Trophoblast cell (in vitro differentiated cells and primary cell): ENCODE results near the gene SEC61A1.

ENCODE experiments used
- DNase-seq, 2 donors: peaks; one replicate each; pipeline ENCODE4 v3.0.0-alpha.2; 2016
- H2AFZ ChIP-seq: 2 replicates; pipeline ENCODE4 v1.6.1; 2013; ENCODE audit warnings: low read length, moderate library complexity, mild to moderate bottlenecking; ENCODE audit not compliant: insufficient read depth, poor library complexity
- H2AK5ac ChIP-seq: 2 replicates; pipeline ENCODE4 v1.6.1; 2013; ENCODE audit warnings: mild to moderate bottlenecking, low read length
- H2BK120ac ChIP-seq: 2 replicates; pipeline ENCODE4 v1.6.1; 2013; ENCODE audit warnings: low read length, mild to moderate bottlenecking, moderate library complexity; ENCODE audit not compliant: insufficient read depth, poor library complexity
- H2BK12ac ChIP-seq: 2 replicates; pipeline ENCODE4 v1.6.1; 2013; ENCODE audit warnings: mild to moderate bottlenecking, low read length, moderate library complexity
- H2BK5ac ChIP-seq: 2 replicates; pipeline ENCODE4 v1.6.1; 2013; ENCODE audit warnings: low read length, low read depth, moderate library complexity, mild to moderate bottlenecking; ENCODE audit not compliant: poor library complexity
- H3K14ac ChIP-seq: 2 replicates; pipeline ENCODE4 v1.6.1; 2013; ENCODE audit warnings: mild to moderate bottlenecking, low read length
- H3K18ac ChIP-seq: 2 replicates; pipeline ENCODE4 v1.6.1; 2013; ENCODE audit warnings: mild to moderate bottlenecking, low read length
- H3K23ac ChIP-seq: 2 replicates; pipeline ENCODE4 v1.6.1; 2013; ENCODE audit warnings: low read length
- H3K27ac ChIP-seq: 2 replicates; pipeline ENCODE4 v1.5.1; 2013; ENCODE audit warnings: low read depth, mild to moderate bottlenecking, inconsistent platforms, low read length, moderate library complexity
- H3K27me3 ChIP-seq: 2 replicates; pipeline ENCODE4 v1.6.1; 2013; ENCODE audit warnings: inconsistent platforms, mild to moderate bottlenecking, low read length, moderate library complexity; ENCODE audit not compliant: insufficient read depth
- H3K36me3 ChIP-seq, 2 experiments: 1 replicate in 1 of 2; 2 replicates in 1 of 2; pipeline ENCODE4 v1.6.1; 2013; ENCODE audit warnings: low read length in 2 of 2, mild to moderate bottlenecking in 2 of 2, moderate library complexity in 1 of 2; ENCODE audit not compliant: insufficient read depth in 2 of 2, control insufficient read depth in 1 of 2
- H3K4ac ChIP-seq: 2 replicates; pipeline ENCODE4 v1.6.1; 2013; ENCODE audit warnings: low read depth, mild to moderate bottlenecking, low read length, moderate library complexity
- H3K4me1 ChIP-seq, 2 experiments: 1 replicate in 1 of 2; 2 replicates in 1 of 2; pipeline ENCODE4 v1.6.1; 2013; ENCODE audit warnings: low read length in 2 of 2, mild to moderate bottlenecking in 2 of 2, moderate library complexity in 1 of 2; ENCODE audit not compliant: insufficient read depth in 2 of 2, control insufficient read depth in 1 of 2
- H3K4me2 ChIP-seq: 2 replicates; pipeline ENCODE4 v1.6.1; 2013; ENCODE audit warnings: inconsistent platforms, mild to moderate bottlenecking, low read length, moderate library complexity
- H3K4me3 ChIP-seq: 2 replicates; pipeline ENCODE4 v1.5.1; 2013; ENCODE audit warnings: mild to moderate bottlenecking, low read depth, low read length, inconsistent platforms
- H3K79me1 ChIP-seq: one replicate; pipeline ENCODE4 v1.6.1; 2013; ENCODE audit warnings: low read length
- H3K79me2 ChIP-seq: 2 replicates; pipeline ENCODE4 v1.6.1; 2013; ENCODE audit warnings: low read length, mild to moderate bottlenecking; ENCODE audit not compliant: control insufficient read depth, insufficient read depth, poor library complexity
- H3K9ac ChIP-seq: 2 replicates; pipeline ENCODE4 v1.6.1; 2013; ENCODE audit warnings: mild to moderate bottlenecking, low read length
- H3K9me3 ChIP-seq: 2 replicates; pipeline ENCODE4 v1.6.1; 2013; ENCODE audit warnings: low read depth, mild to moderate bottlenecking, control low read depth, inconsistent platforms, low read length; ENCODE audit not compliant: insufficient read depth
- H4K12ac ChIP-seq: 2 replicates; pipeline ENCODE4 v1.6.1; 2013; ENCODE audit warnings: low read depth, mild to moderate bottlenecking, low read length, moderate library complexity
- H4K8ac ChIP-seq: 2 replicates; pipeline ENCODE4 v1.6.1; 2013; ENCODE audit warnings: low read depth, mild to moderate bottlenecking, low read length, moderate library complexity
- H4K91ac ChIP-seq: one replicate; pipeline ENCODE4 v1.6.1; 2013; ENCODE audit warnings: low read depth, mild to moderate bottlenecking, low read length, moderate library complexity
- WGBS: extraction: QIAGEN DNeasy Blood & Tissue Kit; methylation state at CpG from one replicate; pipeline ENCODE4 v1.1.7; 2013; ENCODE audit warnings: missing lambda C conversion rate; ENCODE audit not compliant: insufficient read length, insufficient coverage; ENCODE audit errors: extremely low coverage; 5-methylcytosine and 5-hydroxymethylcytosine counted together

SEC61A1 gene

GRCh38 chr3:128056258-128056657 is 4.0 kb downstream of the SEC61A1 start:
- Histone ChIP-seq H3K23ac (no peak overlapping the region), H3K36me3 (peaks cover 26 to 41% of the 10 kb centered on the region in 2 experiments), H4K91ac (no peak overlapping the region), H4K12ac (no peak overlapping the region), H3K4me1 (peaks cover 4 to 9% of the 10 kb centered on the region in 2 experiments), H2AK5ac (no peak overlapping the region), H3K18ac (no peak overlapping the region), H3K14ac (no peak overlapping the region), H3K79me1 (peaks cover 12% of the 10 kb centered on the region), H3K4me3 (no peak overlapping the region), H2BK5ac (no peak overlapping the region), H2BK12ac (no peak overlapping the region), H2AFZ (no peak overlapping the region), H3K27me3 (no peaks in the 10 kb centered on the region), H3K9me3 (no peaks in the 10 kb centered on the region), H3K79me2 (peaks cover 16% of the 10 kb centered on the region), H3K9ac (no peak overlapping the region), H3K4ac (no peak overlapping the region), H2BK120ac (no peak overlapping the region), H4K8ac (no peak overlapping the region), H3K27ac (no peak overlapping the region), H3K4me2 (no peak overlapping the region)
- WGBS: no CpG with 5 or more reads among the region's 4 CpGs
- DNase-seq: no peak

GRCh38 chr3:128060473-128061381 is 8.5 kb downstream of the SEC61A1 start:
- no peak overlapping the region for H3K23ac ChIP-seq
- no peak overlapping the region for H3K9ac ChIP-seq
- no peak overlapping the region for H3K14ac ChIP-seq
- no peak overlapping the region for H2AK5ac ChIP-seq
- H4K8ac ChIP-seq: no peak overlapping the region
- H3K79me2 ChIP-seq: no peaks in the 10 kb centered on the region
- H4K12ac ChIP-seq: no peak overlapping the region
- H2BK12ac ChIP-seq: no peak overlapping the region
- H3K4me1 ChIP-seq: no peaks in the 10 kb centered on the region
- H3K4me3 ChIP-seq: no peak overlapping the region
- H2BK120ac ChIP-seq: no peak overlapping the region
- H3K36me3 ChIP-seq: peaks cover 54 to 73% of the 10 kb centered on the region in 2 experiments
- no peaks in the 10 kb centered on the region for H3K79me1 ChIP-seq
- peak; percentile 50 to 76 for DNase-seq
- H3K4me2 ChIP-seq: no peak overlapping the region
- H2AFZ ChIP-seq: no peak overlapping the region
- no peak overlapping the region for H3K27ac ChIP-seq
- no peak overlapping the region for H2BK5ac ChIP-seq
- no peaks in the 10 kb centered on the region for H3K27me3 ChIP-seq
- H3K18ac ChIP-seq: no peak overlapping the region
- no peaks in the 10 kb centered on the region for H3K9me3 ChIP-seq
- H3K4ac ChIP-seq: no peak overlapping the region
- WGBS: no CpG with 5 or more reads among the region's 11 CpGs
- H4K91ac ChIP-seq: no peak overlapping the region

- no peak overlapping the region for H4K8ac ChIP-seq
- no peak overlapping the region for H3K14ac ChIP-seq
- H2AFZ ChIP-seq: no peak overlapping the region
- H2BK120ac ChIP-seq: no peak overlapping the region
- no peaks in the 10 kb centered on the region for H3K79me2 ChIP-seq
- no peak overlapping the region for H2BK5ac ChIP-seq
- H3K4me2 ChIP-seq: no peak overlapping the region
- H3K79me1 ChIP-seq: no peaks in the 10 kb centered on the region
- no peak overlapping the region for H4K12ac ChIP-seq
- H3K23ac ChIP-seq: no peak overlapping the region
- WGBS: no CpG with 5 or more reads among the region's 8 CpGs
- no peak overlapping the region for H3K18ac ChIP-seq
- no peak overlapping the region for H3K4ac ChIP-seq
- no peak overlapping the region for H3K4me3 ChIP-seq
- no peak overlapping the region for H3K27ac ChIP-seq
- peaks cover 62 to 80% of the 10 kb centered on the region in 2 experiments for H3K36me3 ChIP-seq
- no peaks in the 10 kb centered on the region for H3K27me3 ChIP-seq
- no peak overlapping the region for H4K91ac ChIP-seq
- DNase-seq: no peak
- no peak overlapping the region for H3K9ac ChIP-seq
- no peaks in the 10 kb centered on the region for H3K4me1 ChIP-seq
- no peaks in the 10 kb centered on the region for H3K9me3 ChIP-seq
- H2AK5ac ChIP-seq: no peak overlapping the region
- H2BK12ac ChIP-seq: no peak overlapping the region
These were observed 10.0 kb downstream of the SEC61A1 start for GRCh38 chr3:128062033-128062745.

- H3K27ac ChIP-seq: no peak overlapping the region
- no peaks in the 10 kb centered on the region for H3K4me1 ChIP-seq
- H4K91ac ChIP-seq: no peak overlapping the region
- H3K23ac ChIP-seq: no peak overlapping the region
- no peaks in the 10 kb centered on the region for H3K27me3 ChIP-seq
- no peak overlapping the region for H3K18ac ChIP-seq
- peaks cover 70 to 89% of the 10 kb centered on the region in 2 experiments for H3K36me3 ChIP-seq
- H3K4me2 ChIP-seq: no peak overlapping the region
- no peak overlapping the region for H2BK120ac ChIP-seq
- no peak for DNase-seq
- no peak overlapping the region for H4K8ac ChIP-seq
- H3K9me3 ChIP-seq: no peaks in the 10 kb centered on the region
- H3K9ac ChIP-seq: no peak overlapping the region
- no peaks in the 10 kb centered on the region for H3K79me2 ChIP-seq
- H3K14ac ChIP-seq: no peak overlapping the region
- no peaks in the 10 kb centered on the region for H3K79me1 ChIP-seq
- no peak overlapping the region for H4K12ac ChIP-seq
- whole genome bisulfite sequencing: no CpG with 5 or more reads among the region's 2 CpGs
- H2BK12ac ChIP-seq: no peak overlapping the region
- no peak overlapping the region for H3K4me3 ChIP-seq
- H2AK5ac ChIP-seq: no peak overlapping the region
- no peak overlapping the region for H3K4ac ChIP-seq
- H2AFZ ChIP-seq: no peak overlapping the region
- H2BK5ac ChIP-seq: no peak overlapping the region
These were observed 11.6 kb downstream of the SEC61A1 start for GRCh38 chr3:128063865-128064264.
